IMR-90 (cell line): ENCODE measurements around the gene PAX3. TPM values are rescaled to one million over a fixed set of nuclear protein-coding genes. Genes with fewer than 3 reads are reported as not detected.

Source experiments
- ATAC-seq: fragments of 200-7000 bp; cut with Tn5 transposase; 2 replicates; pipeline ENCODE4 v1.9.1; 2020; ENCODE audit warnings: low read depth, mild to moderate bottlenecking, moderate library complexity
- BruUV-seq: library from RNA; stranded (reverse); fragments of 400-500 nt; replicated peaks from 2 replicates; lab custom pipeline; 2021; lab: Mats Ljungman, UMichigan
- CTCF ChIA-PET: fragments of 300-600 bp; formaldehyde crosslinking; extraction: SDS; loops from one replicate; lab custom pipeline; 2021; ENCODE audit warnings: antibody characterized with exemption; lab: Yijun Ruan, JAX
- POLR2A ChIA-PET: fragments of 300-600 bp; sonication (Branson Sonifier 250); formaldehyde crosslinking; loops from one replicate; lab custom pipeline; 2022; ENCODE audit warnings: antibody characterized with exemption; ENCODE audit not compliant: unreplicated experiment; lab: Charles Lee
- DNase-seq: peaks from one replicate; pipeline ENCODE4 v3.0.0; 2013
- H2AFZ ChIP-seq: replicated peaks from 2 replicates; pipeline ENCODE3; 2013; ENCODE audit warnings: low read length, mild to moderate bottlenecking; ENCODE audit not compliant: poor library complexity
- H2AK5ac ChIP-seq: 2 replicates; pipeline ENCODE4 v1.6.1; 2013; ENCODE audit warnings: low read depth, low read length, inconsistent platforms
- H2AK9ac ChIP-seq: replicated peaks from 2 replicates; pipeline ENCODE3; 2013; ENCODE audit warnings: mild to moderate bottlenecking, low read depth, low read length, moderate library complexity; ENCODE audit not compliant: poor library complexity
- H2BK120ac ChIP-seq: 2 replicates; pipeline ENCODE4 v1.6.1; 2013; ENCODE audit warnings: low read depth, low read length, inconsistent platforms
- H2BK15ac ChIP-seq: 3 replicates; pipeline ENCODE4 v1.6.1; 2013; ENCODE audit warnings: low read depth, low read length, inconsistent platforms
- H2BK20ac ChIP-seq: 2 replicates; pipeline ENCODE4 v1.6.1; 2013; ENCODE audit warnings: low read depth, mild to moderate bottlenecking, inconsistent platforms, low read length, moderate library complexity
- H2BK5ac ChIP-seq: 2 replicates; pipeline ENCODE4 v1.6.1; 2013; ENCODE audit warnings: mild to moderate bottlenecking, low read depth, low read length, inconsistent platforms; ENCODE audit not compliant: poor library complexity, severe bottlenecking
- H3K14ac ChIP-seq: replicated peaks from 2 replicates; pipeline ENCODE4 v1.6.1; 2013; ENCODE audit warnings: low read depth, low read length, inconsistent platforms
- H3K18ac ChIP-seq: 2 replicates; pipeline ENCODE4 v1.6.1; 2013; ENCODE audit warnings: low read depth, low read length, control low read depth
- H3K23ac ChIP-seq: 2 replicates; pipeline ENCODE4 v1.6.1; 2013; ENCODE audit warnings: low read depth, low read length, inconsistent platforms
- H3K27ac ChIP-seq: 2 replicates; pipeline ENCODE4 v1.5.1; 2013; ENCODE audit warnings: mild to moderate bottlenecking, control low read depth, low read length; ENCODE audit not compliant: insufficient read depth
- H3K27me3 ChIP-seq: 2 replicates; pipeline ENCODE4 v1.6.1; 2013; ENCODE audit warnings: low read length; ENCODE audit not compliant: control insufficient read depth, insufficient read depth
- H3K36me3 ChIP-seq: 2 replicates; pipeline ENCODE4 v1.6.1; 2013; ENCODE audit warnings: low read length, mixed read lengths; ENCODE audit not compliant: control insufficient read depth, insufficient read depth
- H3K4ac ChIP-seq: 2 replicates; pipeline ENCODE4 v1.6.1; 2013; ENCODE audit warnings: low read depth, low read length, inconsistent platforms
- H3K4me1 ChIP-seq: 2 replicates; pipeline ENCODE4 v1.6.1; 2013; ENCODE audit warnings: low read length, mixed read lengths; ENCODE audit not compliant: control insufficient read depth, insufficient read depth
- H3K4me2 ChIP-seq: 2 replicates; pipeline ENCODE4 v1.6.1; 2013; ENCODE audit warnings: low read depth, mild to moderate bottlenecking, control low read depth, low read length, moderate library complexity
- H3K4me3 ChIP-seq: 2 replicates; pipeline ENCODE4 v1.5.1; 2013; ENCODE audit warnings: low read depth, mild to moderate bottlenecking, control low read depth, low read length, moderate library complexity; ENCODE audit not compliant: insufficient read depth
- H3K56ac ChIP-seq: 2 replicates; pipeline ENCODE4 v1.6.1; 2013; ENCODE audit warnings: low read length, inconsistent platforms; ENCODE audit not compliant: insufficient read depth; ENCODE audit errors: extremely low read depth
- H3K79me1 ChIP-seq, 2 experiments: 2 replicates each; pipeline ENCODE4 v1.6.1; 2013; ENCODE audit warnings: low read length in 2 of 2, inconsistent platforms in 1 of 2, low read depth in 1 of 2
- H3K9ac ChIP-seq: 2 replicates; pipeline ENCODE4 v1.6.1; 2013; ENCODE audit warnings: low read depth, low read length, control low read depth
- H3K9me1 ChIP-seq: 2 replicates; pipeline ENCODE4 v1.6.1; 2013; ENCODE audit warnings: low read length, inconsistent platforms; ENCODE audit not compliant: insufficient read depth
- H3K9me3 ChIP-seq: 2 replicates; pipeline ENCODE4 v1.6.1; 2013; ENCODE audit warnings: low read length; ENCODE audit not compliant: control insufficient read depth, insufficient read depth
- H4K20me1 ChIP-seq: 2 replicates; pipeline ENCODE4 v1.6.1; 2013; ENCODE audit warnings: low read length, inconsistent platforms; ENCODE audit not compliant: insufficient read depth
- H4K5ac ChIP-seq: 2 replicates; pipeline ENCODE4 v1.6.1; 2013; ENCODE audit warnings: mild to moderate bottlenecking, low read depth, low read length, control low read depth
- H4K8ac ChIP-seq, 2 experiments: 2 replicates each; pipeline ENCODE4 v1.6.1; 2013; ENCODE audit warnings: low read depth in 2 of 2, low read length in 2 of 2, control low read depth in 1 of 2, inconsistent platforms in 1 of 2
- H4K91ac ChIP-seq: 2 replicates; pipeline ENCODE4 v1.6.1; 2013; ENCODE audit warnings: low read depth, low read length, inconsistent platforms; ENCODE audit not compliant: insufficient read depth
- FOS ChIP-seq: fragments of 150-350 bp; IDR thresholded peaks from 2 replicates; pipeline ENCODE4 v1.6.1; 2016; ENCODE audit warnings: low read depth, low read length
- MAZ ChIP-seq: IDR thresholded peaks from 2 replicates; pipeline ENCODE4 v1.6.1; 2012; ENCODE audit warnings: low read depth, mild to moderate bottlenecking, low read length, improper control_type of control experiment, moderate library complexity, borderline replicate concordance
- MXI1 ChIP-seq: IDR thresholded peaks from 2 replicates; pipeline ENCODE4 v1.6.1; 2012; ENCODE audit warnings: low read depth, mild to moderate bottlenecking, low read length, moderate library complexity, borderline replicate concordance
- RAD21 ChIP-seq: IDR thresholded peaks from 2 replicates; pipeline ENCODE4 v1.6.1; 2012; ENCODE audit warnings: low read length, improper control_type of control experiment
- SMC3 ChIP-seq: fragments of 150-350 bp; IDR thresholded peaks from 2 replicates; pipeline ENCODE4 v1.6.1; 2016; ENCODE audit warnings: low read depth, mild to moderate bottlenecking, antibody characterized with exemption, low read length, moderate library complexity
- WGBS, 2 experiments: methylation state at CpG; one replicate each; pipeline versions ENCODE4 v1.1.5 to v1.1.7; 2013; ENCODE audit warnings: missing lambda C conversion rate in 2 of 2; ENCODE audit not compliant: insufficient read length in 1 of 2; ENCODE audit errors: extremely low coverage in 2 of 2; 5-methylcytosine and 5-hydroxymethylcytosine counted together
- dilution Hi-C: fragments of 300-500 bp; cut with HindIII; formaldehyde crosslinking; loops from one replicate; pipeline ENCODE4 v1.14.3; 2018; ENCODE audit warnings: low sequenced_read_pairs; ENCODE audit not compliant: unreplicated experiment
- in situ Hi-C: fragments of 300-500 bp; cut with MboI; formaldehyde crosslinking; loops from 3 replicates; pipeline ENCODE4 v1.14.3; 2019; ENCODE audit warnings: low sequenced_read_pairs, inconsistent platforms, mixed read lengths
- intact Hi-C: fragments of 100-400 bp; cut with micrococcal nuclease; formaldehyde crosslinking; loops from 2 replicates; pipeline ENCODE4 v1.10.0; 2022
- polyA plus RNA-seq, 3 experiments: library from polyadenylated mRNA; depleted of rRNA; stranded (reverse); fragments of >200 nt; gene quantifications; 2 replicates each; pipeline ENCODE4 v1.2.3, GENCODE V29; 2012; ENCODE audit warnings: low replicate concordance in 1 of 3
- total RNA-seq: library from RNA; depleted of rRNA; stranded (reverse); fragments of >200 nt; gene quantifications from 2 replicates; pipeline ENCODE4 v1.2.3, GENCODE V29; 2012

PAX3 gene
- total and polyA plus RNA-seq, 2 of the 4 experiments (the other 2 are of a cell fraction): not detected

DNA sequence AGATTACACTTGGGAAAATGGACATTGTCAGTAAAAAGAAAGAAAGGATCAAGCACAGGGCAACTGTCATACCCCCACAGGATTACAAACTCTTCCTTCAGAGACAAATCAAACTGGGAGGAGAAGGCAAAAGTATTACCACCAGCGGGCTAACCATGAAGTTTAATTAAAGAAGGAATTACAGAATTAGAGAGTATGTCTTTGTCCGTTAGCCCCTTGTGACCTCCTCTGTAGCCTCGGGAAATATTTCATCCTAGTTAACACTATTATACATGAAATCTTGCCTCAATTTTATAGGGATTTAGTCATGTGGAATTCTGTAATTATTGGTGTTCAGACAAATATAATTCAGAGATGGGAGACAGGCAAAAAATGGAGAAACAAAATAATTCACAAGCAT lies 60.7 kb downstream of the PAX3 start:
- in situ Hi-C loops (no loop called here), intact Hi-C loops (no loop called here), dilution Hi-C loops (no loop called here)
- Histone ChIP-seq H2AK5ac (no peak overlapping the region), H3K27me3 (peaks cover 5% of the 10 kb centered on the region), H3K18ac (no peak overlapping the region), H3K9me1 (no peaks in the 10 kb centered on the region), H3K27ac (no peak overlapping the region), H4K8ac (no peak overlapping the region), H2BK20ac (no peak overlapping the region), H2BK15ac (no peak overlapping the region), H3K4me2 (no peak overlapping the region), H2BK5ac (no peak overlapping the region), H3K23ac (no peak overlapping the region), H3K79me1 (no peaks in the 10 kb centered on the region), H4K20me1 (no peaks in the 10 kb centered on the region), H4K91ac (no peak overlapping the region), H3K36me3 (no peaks in the 10 kb centered on the region), H3K56ac (no peak overlapping the region), H3K14ac (no peak overlapping the region), H3K9ac (no peak overlapping the region), H4K5ac (no peak overlapping the region), H3K9me3 (no peaks in the 10 kb centered on the region), H2AK9ac (no peak overlapping the region), H2AFZ (no peak overlapping the region), H2BK120ac (no peak overlapping the region), H3K4me1 (no peaks in the 10 kb centered on the region), H3K4me3 (no peak overlapping the region), H3K4ac (no peak overlapping the region)
- WGBS, 2 experiments: no CpG with 5 or more reads among the region's 3 CpGs
- no peak for DNase-seq
- BruUV-seq: no TSS peak
- TF ChIP-seq MAZ (no peak), SMC3 (no peak), MXI1 (no peak), FOS (no peak), RAD21 (no peak)
- POLR2A ChIA-PET: no interaction called here
- CTCF ChIA-PET: no interaction called here
- no peak for ATAC-seq
